Lower leg skin (tissue), 3 donors: ENCODE data around the gene GIMAP1.

Experiments used
- CTCF ChIP-seq, 3 donors: fragments of 450-650 bp; IDR thresholded peaks; one replicate each; pipeline ENCODE4 v1.5.1; 2016; ENCODE audit warnings: antibody characterized with exemption in 3 of 3, mild to moderate bottlenecking in 3 of 3, moderate library complexity in 2 of 3
- POLR2A ChIP-seq, 2 donors: fragments of 450-650 bp; IDR thresholded peaks; one replicate each; pipeline ENCODE4 v1.6.1; 2016 to 2017; ENCODE audit warnings: antibody characterized with exemption in 2 of 2, mild to moderate bottlenecking in 1 of 2, moderate library complexity in 1 of 2

GRCh38 chr7:150755473-150756099, 39.2 kb downstream of the GIMAP1 start:
- TF ChIP-seq POLR2A (IDR thresholded peaks at IDR 0.05) (no peak), CTCF (IDR thresholded peaks at IDR 0.05) (no peak)
